ENCODE measurements around the gene CSF1R. TPM values are rescaled to one million over a fixed set of nuclear protein-coding genes. Genes with fewer than 3 reads are reported as not detected.

The CSF1R gene
- total RNA-seq, 3 donors from 2014 or later, result 9.0 to 39.0 (median 20.4) TPM

- no peaks in the 10 kb centered on the region for H3K4me1 ChIP-seq (ENCODE audit: low read depth)
- ATAC-seq (no peak), DNase-seq (no peak)
These were observed 19.4 kb downstream of the CSF1R start for GRCh38 chr5:150066901-150067396.

GRCh38 chr5:150066436-150066835, 19.9 kb downstream of the CSF1R start:
- Histone ChIP-seq H3K4me3 (no peak overlapping the region), H3K4me1 (ENCODE audit: low read depth) (no peaks in the 10 kb centered on the region), H3K9me3 (no peaks in the 10 kb centered on the region), H3K36me3 (ENCODE audit: low read depth) (no peaks in the 10 kb centered on the region)
- TF ChIP-seq, protein P1, sequence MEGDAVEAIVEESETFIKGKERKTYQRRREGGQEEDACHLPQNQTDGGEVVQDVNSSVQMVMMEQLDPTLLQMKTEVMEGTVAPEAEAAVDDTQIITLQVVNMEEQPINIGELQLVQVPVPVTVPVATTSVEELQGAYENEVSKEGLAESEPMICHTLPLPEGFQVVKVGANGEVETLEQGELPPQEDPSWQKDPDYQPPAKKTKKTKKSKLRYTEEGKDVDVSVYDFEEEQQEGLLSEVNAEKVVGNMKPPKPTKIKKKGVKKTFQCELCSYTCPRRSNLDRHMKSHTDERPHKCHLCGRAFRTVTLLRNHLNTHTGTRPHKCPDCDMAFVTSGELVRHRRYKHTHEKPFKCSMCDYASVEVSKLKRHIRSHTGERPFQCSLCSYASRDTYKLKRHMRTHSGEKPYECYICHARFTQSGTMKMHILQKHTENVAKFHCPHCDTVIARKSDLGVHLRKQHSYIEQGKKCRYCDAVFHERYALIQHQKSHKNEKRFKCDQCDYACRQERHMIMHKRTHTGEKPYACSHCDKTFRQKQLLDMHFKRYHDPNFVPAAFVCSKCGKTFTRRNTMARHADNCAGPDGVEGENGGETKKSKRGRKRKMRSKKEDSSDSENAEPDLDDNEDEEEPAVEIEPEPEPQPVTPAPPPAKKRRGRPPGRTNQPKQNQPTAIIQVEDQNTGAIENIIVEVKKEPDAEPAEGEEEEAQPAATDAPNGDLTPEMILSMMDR (IDR thresholded peaks at IDR 0.05), result no peak
- DNase-seq, result no peak
- intact Hi-C loops (cut with DNase I, micrococcal nuclease), result no loop called here
- no peak for ATAC-seq

More at GRCh38 chr5:150066901-150067396, 19.4 kb downstream of the CSF1R start:
- no peak overlapping the region for H3K4me3 ChIP-seq
- intact Hi-C loops (cut with DNase I, micrococcal nuclease), result no loop called here
- TF ChIP-seq, protein P1 (IDR thresholded peaks at IDR 0.05), result no peak
- no peaks in the 10 kb centered on the region for H3K36me3 ChIP-seq (ENCODE audit: low read depth)
- no peaks in the 10 kb centered on the region for H3K9me3 ChIP-seq

DNA sequence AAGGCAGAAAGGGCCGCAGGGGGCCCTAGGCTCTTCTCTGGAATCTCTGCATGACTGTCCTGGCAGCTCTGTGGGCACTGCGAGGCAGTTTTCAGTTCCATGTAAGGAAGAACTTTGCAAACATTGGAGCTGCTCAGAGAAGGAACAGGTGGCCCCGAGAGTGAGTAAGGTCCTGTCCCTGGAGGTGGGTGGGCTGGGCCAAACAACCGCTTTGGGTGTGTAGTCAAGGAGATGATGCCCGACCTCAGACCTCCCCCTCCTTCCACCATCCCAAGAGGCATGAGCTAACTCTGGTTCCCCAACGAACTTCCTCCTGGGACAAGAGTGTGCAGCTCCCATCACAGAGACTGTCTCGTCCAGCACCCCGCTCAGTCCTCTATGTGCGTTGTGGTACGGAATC, 20.5 kb downstream of the CSF1R start:
- no peak overlapping the region for H3K4me3 ChIP-seq
- TF ChIP-seq, protein P1 (IDR thresholded peaks at IDR 0.05), result no peak
- no peaks in the 10 kb centered on the region for H3K36me3 ChIP-seq (ENCODE audit: low read depth)
- H3K9me3 ChIP-seq, result no peaks in the 10 kb centered on the region
- ATAC-seq (peak; percentile 26), DNase-seq (no peak)
- intact Hi-C loops (cut with DNase I, micrococcal nuclease), result no loop called here
- H3K4me1 ChIP-seq (ENCODE audit: low read depth), result no peaks in the 10 kb centered on the region

DNA sequence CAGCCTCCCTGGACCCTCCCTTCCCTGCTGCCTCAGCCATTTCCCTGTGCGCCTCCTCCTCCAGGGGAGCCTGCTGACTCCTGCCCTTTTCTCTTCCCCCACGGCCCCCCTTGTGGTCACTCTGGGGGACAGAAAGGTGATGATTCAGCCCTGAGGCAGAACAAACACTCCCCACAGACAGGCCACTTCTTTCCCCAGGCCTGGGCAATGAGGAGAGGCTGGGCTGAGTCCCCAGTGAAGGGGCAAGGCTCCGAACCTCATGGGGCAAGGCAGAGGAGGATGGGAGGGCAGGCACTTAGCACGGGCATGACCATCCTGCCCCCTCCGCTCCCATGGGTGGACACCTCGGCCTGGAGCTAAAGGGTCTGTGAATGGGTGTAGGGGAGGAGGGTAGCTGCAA, 21.0 kb downstream of the CSF1R start:
- DNase-seq, result no peak
- Histone ChIP-seq H3K4me1 (ENCODE audit: low read depth) (no peaks in the 10 kb centered on the region), H3K4me3 (no peak overlapping the region), H3K36me3 (ENCODE audit: low read depth) (no peaks in the 10 kb centered on the region), H3K9me3 (no peaks in the 10 kb centered on the region)
- ATAC-seq, result peak; percentile 25
- intact Hi-C loops (cut with DNase I, micrococcal nuclease), result no loop called here
- TF ChIP-seq, protein P1 (IDR thresholded peaks at IDR 0.05), result no peak

DNA sequence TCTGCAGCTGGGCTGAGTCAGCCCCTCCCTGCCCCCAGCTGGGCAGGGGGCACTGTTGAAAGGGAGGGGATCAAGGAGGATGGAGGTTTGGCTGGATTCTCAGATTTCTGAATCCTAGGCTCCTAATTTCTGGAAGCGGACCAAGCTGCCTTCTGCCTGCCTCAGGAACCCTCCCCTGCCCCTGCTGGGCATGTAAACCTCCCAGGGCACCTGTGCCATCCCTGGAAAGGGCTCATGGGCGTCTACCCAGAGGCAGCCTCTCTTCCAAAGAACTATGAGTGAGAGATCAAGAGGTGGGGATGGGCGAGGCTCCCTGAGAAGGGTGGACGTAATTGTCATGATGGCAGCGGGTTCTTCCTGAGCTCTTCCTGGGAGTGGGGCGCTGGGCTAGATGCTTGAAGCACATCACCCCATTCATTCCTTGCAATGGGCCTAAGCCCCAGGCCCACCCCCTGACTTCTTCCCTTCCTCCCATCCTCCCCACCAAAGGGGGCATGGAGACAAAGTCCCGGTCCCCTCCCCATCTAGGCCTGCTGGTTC, 21.6 kb downstream of the CSF1R start:
- no peaks in the 10 kb centered on the region for H3K4me1 ChIP-seq (ENCODE audit: low read depth)
- H3K36me3 ChIP-seq (ENCODE audit: low read depth), result no peaks in the 10 kb centered on the region
- intact Hi-C loops (cut with DNase I, micrococcal nuclease), result no loop called here
- no peak overlapping the region for H3K4me3 ChIP-seq
- H3K9me3 ChIP-seq, result no peaks in the 10 kb centered on the region
- no peak for ATAC-seq
- TF ChIP-seq, protein P1 (IDR thresholded peaks at IDR 0.05), result no peak
- DNase-seq, result no peak

GRCh38 chr5:150063638-150064037, 22.7 kb downstream of the CSF1R start:
- DNase-seq (no peak), ATAC-seq (no peak)
- Histone ChIP-seq H3K9me3 (no peaks in the 10 kb centered on the region), H3K4me3 (no peak overlapping the region), H3K36me3 (ENCODE audit: low read depth) (no peaks in the 10 kb centered on the region), H3K4me1 (ENCODE audit: low read depth) (no peaks in the 10 kb centered on the region)
- TF ChIP-seq, protein P1 (IDR thresholded peaks at IDR 0.05), result no peak
- intact Hi-C loops (cut with DNase I, micrococcal nuclease), result no loop called here

Data from mucosa of descending colon (tissue), 3 donors.